HG03432 (cell line): Measurements from ENCODE around the gene KIAA1958.

Source experiments
- ATAC-seq: cut with Tn5 transposase; IDR thresholded peaks from one replicate; pipeline ENCODE4 v1.9.1; 2021; ENCODE audit warnings: mild to moderate bottlenecking, moderate library complexity; ENCODE audit not compliant: unreplicated experiment

The KIAA1958 gene

DNA sequence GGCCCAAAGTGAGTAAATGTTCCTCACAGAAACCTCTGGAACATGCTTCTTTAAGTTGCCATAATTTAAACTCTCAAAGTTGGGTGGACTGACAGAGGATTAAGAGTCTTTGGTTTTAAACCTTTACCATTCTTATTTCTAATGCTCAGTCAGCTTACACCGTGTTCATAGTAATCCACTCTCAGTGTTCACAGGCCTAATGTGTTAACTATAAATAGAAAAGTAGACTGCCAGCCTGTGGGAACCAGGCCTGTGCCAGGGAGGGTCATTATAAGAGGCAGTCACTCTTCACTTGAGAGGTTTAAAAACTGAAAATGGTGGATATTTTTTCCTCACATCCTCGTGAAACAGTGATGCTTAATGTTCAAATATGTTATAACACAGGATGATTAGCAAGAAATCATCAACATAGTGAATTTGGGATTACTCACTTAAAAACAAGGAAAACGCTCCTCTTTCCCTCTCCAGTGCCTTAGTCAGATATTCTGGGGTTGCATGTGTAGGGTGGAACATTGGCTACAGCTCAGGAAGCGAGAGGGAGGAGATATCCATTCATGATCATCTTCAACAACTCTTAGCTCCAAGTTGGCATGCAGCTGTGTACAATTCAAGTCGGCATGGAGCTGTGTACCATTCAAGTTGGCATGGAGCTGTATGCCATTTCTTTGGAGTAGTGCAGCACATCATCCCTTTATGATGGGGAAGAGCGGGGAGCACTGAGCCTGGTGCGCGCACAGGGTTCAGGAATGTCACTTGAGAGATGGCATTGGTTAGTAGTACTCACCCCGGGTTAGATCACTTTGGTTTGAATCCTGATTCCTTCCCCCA, 65.8 kb downstream of the KIAA1958 start:
- ATAC-seq = no peak

DNA sequence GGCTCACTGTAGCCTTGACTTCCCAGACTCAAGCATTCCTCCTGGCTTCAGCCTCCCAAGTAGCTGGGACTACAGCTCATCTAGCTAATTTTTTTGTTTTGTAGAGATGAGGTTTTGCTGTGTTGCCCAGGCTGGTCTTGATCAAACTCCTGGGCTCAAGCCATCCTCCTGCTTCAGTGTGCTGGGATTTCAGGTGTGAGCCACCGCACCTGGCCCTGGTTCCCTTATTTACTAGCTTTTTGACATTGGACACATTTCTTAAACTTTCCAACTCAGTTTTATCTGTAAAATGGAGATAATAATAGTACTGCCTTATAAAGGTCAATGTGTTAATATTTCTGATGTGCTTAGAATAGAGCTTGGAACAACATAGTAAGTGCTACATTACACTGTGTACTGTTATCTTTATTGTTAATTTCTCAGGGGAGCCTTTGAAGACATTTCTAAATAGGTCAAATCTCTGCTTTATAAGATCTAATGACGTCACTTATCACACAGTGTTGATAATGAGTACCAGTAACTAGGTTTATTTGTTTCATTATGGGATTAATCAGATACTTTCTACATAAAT, 66.7 kb downstream of the KIAA1958 start:
- ATAC-seq = no peak

DNA sequence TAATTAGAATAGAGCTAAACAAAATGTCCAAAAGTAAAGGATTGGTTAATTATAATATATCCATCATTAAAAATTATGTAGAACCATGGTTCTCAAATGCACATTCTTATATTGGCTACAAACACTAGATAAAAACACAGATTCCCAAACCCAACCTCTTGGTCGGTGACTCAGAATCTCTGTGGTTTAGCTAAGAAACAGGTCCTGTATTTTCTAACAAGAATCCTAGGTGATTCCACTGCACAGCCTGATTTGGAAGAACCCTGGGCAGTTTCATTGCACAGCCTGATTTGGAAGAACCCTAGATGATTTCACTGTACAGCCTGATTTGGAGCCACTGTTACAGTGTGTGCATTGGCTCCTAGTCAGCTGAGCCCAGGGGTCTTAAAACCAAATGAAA, 67.9 kb downstream of the KIAA1958 start:
- no peak for ATAC-seq

DNA sequence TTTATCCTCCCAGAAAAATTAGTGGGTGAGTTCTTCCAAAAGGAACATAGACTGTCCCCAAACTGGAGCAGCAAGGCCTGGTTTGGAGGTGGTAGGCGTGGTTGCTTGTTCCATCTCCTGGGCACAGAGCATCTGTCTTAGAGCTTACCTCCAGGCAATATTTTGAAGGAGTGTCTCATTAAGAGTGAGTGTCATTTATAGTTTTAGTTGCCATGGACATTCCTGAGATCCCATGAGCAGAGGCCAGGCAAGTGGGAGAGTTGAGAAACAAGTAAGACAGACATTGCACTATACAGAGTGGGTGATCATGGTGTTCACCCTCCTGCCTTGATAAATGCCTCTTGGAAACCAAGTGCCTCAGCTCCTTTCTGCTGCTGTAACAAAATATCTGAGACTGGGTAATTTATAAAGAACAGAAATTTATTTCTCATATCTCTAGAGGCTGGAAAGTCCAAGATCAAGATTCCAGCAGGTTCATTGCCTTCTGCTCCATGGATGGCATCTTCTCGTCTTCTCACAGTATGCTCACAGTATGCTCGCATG, 68.5 kb downstream of the KIAA1958 start:
- no peak for ATAC-seq

DNA sequence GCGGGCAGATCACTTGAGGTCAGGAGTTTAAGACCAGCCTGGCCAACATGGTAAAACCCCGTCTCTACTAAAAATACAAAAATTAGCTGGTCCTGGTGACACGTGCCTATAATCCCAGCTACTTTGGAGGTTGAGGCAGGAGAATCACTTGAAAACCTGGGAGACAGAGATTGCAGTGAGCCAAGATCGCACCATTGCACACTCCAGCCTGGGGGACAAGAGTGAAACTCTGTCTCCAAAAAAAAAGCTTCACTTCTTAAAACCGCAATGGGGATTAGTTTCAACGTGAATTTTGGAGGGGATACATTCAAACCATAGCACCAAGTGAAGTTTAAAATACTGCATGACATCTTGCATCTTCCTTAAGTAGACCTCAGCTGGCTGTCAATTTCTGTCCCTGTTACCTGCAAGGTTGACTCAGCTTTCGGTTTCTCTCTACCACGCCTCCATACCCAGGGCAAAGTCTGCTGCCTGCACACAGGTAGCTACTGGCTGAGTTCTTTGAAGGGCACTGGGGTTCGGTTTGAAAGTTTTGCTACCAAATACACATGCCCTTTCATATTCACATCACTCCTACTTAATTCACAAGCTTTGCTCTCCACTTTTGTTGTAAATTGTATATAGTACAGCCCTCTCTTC, 69.3 kb downstream of the KIAA1958 start:
- no peak for ATAC-seq

DNA sequence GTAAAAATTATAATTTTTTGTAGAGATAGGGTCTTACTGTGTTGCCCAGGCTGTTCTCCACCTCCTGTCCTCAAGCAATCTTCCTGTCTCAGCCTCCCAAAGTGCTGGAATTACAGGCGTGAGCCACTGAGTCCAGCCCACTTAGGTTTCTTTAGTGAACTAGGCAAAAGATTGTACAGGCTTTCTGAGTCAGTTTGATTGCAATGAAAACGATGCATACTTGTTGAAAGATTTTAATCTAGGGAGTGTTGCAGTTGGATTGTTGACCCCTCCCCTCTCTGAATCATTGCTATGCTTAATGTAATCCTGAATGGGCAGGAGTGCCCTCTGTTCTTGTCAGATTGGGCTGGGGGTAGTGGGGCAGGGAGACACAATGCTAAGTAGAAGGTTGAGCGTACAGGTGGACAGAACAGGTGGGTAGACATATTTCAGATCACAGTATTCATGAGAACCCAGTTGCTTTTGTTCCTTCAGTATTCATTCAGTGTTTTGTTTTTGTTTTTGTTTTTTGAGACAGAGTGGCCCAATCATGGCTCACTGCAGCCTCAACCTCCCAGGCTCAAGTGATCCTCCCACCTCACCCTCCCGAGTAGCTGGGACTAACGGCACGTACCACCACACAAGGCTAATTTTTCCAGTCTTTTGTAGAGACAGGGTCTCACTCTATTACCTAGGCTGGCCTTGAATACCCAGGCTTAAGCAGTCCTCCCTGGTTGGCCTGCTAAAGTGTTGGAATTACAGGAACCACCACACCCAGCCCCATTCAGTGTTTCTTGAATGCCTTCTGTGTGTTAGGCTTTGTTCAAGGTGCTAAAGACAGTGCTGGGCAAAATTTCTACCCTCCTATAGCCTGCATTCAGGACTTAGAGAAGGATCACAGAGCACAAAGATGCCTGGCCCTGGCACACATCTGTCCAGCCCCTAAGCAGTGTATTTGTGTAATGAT, 70.1 kb downstream of the KIAA1958 start:
- no peak for ATAC-seq

DNA sequence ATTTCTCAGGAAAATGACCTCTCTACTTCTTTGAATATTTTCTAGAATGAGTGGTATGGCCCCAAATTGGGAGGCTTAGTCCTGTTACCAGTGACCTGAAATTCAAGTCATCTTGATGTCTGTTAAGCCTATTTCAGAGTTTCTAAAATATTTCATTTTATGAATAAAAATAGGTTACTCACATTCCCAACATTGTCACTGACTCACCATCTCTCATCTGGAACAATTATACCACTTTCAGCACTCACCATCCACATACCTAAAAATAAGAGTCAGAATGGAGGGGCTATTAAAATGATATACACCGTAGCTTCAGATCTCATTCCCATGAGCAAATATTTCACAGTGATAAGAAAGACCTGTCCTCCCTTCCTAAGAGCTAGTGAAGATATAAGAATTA, 71.8 kb downstream of the KIAA1958 start:
- ATAC-seq = no peak

DNA sequence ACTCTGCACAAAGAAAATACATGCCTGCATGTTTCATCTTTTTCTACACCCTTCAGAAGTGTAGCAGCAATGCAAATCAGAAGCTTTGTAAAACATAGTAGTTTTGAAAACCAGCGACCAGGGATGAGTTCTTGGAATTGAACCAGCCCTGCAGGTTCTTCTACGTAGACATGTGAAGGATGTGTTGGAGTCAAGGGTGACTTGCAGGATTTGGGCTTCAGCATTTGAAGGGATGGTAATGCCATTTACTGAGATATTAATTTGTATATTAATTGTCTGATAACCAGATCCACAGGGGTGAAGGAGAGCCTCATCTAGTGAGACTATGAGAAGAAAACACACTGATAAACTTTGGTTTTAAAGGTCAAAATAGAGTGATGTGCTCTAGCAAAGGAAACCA, 72.4 kb downstream of the KIAA1958 start:
- ATAC-seq = no peak

DNA sequence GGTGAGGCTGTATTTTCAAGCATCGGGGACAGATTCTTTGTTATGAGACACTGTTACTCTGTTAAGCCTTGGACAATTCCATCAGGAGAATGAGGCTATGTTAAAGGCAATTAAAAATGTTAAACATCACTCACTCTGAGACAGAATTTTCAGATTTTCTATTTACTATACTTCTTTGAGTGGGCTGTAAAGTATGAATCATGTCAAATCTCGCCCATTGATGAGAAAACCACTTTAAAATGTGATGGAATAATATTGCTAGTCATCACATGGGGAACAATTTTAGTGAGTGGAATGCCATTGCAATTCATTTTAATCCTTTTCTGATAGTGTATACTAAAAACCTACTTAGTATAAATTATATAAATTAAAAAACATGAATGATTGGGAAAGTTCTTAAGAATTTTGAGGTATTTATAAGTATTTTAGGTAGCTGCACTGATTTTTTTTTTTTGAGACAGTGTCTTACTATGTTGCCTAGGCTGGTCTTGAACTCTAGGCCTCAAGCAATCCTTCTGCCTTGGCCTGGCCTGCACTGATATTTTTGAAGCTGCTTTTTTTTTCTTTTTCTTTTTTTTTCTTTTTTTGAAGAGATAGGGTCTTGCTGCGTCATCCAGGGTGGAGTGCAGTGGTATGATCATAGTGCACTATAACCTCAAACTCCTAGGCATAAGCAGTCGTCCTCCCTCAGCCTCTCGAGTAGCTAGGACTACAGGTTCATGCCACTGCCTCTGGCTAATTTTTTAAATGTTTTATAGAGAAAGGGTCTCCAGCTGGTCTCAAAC, 73.2 kb downstream of the KIAA1958 start:
- no peak for ATAC-seq

DNA sequence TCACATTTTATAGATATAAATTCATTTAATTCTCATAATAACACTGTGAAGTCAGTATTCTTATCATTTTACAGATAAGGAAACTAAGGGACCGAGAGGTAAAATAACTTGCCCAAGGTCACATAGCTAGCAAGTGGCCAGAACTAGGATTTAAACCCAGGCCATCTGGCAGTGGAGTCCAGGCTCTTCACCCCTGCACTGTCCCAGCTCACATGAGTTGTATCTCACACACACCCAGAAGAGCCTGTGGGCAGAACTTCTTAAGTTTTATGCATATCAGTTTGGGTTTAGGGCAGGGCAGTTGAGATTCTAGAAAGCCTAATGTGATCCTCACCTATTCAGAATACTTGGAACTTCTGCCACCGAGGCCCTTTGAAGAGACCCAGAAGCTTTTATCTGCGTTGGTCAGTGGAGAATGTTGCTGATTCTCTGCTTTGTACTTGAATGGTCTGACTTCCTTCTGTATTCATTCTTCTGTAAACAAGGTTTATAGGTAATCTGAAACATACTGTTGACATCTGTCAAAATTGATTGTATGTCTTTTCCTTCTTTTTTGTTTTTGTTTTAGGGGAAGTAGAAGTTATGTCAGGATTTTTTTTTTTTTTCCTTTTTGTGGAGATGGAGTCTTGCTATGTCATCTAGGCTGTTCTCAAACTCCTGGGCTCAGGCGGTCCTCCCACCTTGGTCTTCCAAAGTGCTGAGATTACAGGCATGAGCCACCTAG, 75.8 kb downstream of the KIAA1958 start:
- no peak for ATAC-seq

DNA sequence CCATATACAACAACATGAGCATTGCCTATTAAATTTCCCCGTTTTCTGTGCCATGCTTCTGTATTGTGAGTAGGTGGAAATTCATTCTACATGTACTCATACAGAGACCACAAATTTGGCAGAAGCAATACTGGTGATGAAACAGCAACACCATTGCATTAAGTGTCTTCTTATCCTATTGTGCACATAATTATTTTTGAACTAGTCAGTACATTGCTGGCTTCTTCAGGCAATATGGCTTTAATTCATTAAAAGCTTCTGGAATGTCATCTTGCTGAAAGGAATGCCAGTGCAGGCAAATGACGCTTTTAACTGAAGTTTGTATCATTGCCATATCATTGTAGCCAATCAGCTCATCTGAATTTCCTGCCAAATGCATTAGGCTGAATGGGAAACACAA, 82.6 kb downstream of the KIAA1958 start:
- no peak for ATAC-seq

DNA sequence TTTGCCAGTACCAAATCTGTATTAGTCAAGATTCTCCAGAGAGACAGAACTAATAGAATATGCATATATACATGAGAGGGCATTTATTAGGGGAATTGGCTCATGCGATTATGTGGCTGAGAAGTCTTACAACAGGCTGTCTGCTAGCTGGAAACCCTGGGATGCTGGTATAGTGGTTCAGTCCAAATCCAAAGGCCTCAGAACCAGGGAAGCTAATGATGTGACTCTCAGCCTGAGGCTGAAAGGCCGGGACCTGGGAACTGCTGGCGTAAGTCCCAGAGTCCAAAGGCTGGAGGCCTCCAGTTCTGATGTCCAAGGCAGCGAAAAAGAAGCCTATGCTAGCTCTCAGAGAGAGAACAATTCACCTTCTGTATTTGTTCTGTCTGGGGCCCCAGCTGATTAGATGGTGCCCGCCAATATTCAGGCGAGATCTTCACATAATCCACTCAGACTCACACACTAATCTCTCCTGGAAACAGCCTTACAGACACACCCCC, 84.1 kb downstream of the KIAA1958 start:
- ATAC-seq = no peak

DNA sequence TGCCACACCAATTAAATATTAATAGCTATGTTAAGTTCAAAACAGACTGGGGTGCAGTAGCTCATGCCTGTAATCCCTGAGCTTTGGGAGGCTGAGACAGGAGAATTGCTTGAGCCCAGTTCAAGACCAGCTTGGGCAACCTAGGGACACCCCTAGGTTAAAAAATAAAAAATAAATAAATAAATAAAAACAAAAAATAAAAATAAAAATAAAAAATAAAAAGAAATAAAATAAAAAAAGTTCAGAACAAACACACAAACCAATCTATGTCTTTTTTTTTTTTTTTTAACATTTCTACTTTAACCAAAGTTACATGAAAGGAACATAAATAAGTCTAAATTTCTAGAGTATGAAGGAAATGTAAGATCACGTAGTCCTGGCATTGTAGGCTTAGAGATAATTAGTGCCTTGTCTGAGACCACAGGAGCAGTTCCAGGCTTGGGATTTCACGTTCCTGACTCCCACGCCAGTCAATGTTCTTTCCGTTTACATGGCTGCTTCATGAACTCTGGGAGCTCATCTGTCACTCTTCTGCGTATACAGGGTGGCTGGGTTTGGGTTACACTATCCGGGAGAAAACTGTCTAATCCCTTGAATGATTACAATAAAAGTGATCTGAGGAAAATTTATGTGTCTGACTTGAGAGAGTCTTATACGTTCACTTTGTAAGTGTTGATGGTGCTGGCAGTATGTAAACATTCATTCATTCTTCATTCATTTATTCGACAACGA, 85.2 kb downstream of the KIAA1958 start:
- ATAC-seq = no peak

DNA sequence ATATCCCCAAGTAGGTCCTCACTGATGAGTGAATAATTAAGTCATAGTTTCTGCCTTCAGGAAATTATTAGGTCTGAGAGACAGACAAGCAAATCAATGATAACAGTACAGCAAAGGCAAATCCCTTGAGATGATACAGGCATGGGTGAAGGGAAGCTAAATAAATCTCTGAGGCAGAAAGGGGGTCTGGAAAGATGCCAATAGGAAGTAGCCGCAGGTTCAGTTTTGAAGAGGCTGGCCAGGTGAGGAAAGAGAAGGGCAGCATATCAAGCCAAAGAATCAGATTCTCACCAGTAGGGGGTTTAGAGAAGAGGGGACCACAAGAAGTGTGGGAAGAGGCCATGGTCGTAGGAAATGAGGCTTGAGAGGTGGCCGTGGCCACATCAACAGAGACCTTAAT, 85.8 kb downstream of the KIAA1958 start:
- ATAC-seq = no peak

DNA sequence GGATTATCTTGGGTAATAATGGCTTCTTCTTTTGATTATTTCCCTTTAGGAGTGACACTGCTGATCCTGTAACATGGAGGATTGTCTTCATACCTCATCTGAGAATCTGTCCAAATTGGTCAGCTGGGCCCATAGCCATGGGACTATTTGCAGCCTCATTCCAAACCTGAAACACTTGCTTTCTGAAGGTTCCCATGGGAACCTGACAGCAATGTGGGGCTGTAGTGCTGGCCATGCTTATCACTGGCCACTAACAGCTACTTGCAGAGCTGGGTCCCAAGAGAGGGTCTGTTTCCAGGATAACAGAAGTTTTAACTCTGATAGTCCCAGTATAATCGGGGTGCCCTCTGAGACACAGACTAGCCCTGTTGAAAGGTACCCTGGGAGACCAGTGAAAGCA, 87.4 kb downstream of the KIAA1958 start:
- no peak for ATAC-seq

DNA sequence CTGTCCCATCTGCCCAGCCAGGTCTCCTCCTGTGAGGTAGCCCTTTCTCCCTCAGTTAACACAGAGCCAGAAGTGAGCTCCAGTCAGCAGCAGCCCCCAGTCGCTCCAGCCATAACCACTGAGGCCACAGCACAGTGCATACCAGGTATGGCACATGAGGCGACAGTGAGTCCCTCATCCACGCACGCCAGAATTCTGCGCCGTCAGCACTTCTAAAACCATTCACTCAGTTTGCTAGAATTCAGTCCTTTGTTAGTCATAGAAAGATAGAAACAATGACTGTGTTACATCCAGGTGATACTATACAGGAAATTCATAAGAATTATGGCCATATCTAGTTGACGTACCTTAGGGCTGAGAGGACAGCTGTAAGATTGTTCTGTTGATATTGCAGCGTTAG, 88.5 kb downstream of the KIAA1958 start:
- ATAC-seq = no peak

DNA sequence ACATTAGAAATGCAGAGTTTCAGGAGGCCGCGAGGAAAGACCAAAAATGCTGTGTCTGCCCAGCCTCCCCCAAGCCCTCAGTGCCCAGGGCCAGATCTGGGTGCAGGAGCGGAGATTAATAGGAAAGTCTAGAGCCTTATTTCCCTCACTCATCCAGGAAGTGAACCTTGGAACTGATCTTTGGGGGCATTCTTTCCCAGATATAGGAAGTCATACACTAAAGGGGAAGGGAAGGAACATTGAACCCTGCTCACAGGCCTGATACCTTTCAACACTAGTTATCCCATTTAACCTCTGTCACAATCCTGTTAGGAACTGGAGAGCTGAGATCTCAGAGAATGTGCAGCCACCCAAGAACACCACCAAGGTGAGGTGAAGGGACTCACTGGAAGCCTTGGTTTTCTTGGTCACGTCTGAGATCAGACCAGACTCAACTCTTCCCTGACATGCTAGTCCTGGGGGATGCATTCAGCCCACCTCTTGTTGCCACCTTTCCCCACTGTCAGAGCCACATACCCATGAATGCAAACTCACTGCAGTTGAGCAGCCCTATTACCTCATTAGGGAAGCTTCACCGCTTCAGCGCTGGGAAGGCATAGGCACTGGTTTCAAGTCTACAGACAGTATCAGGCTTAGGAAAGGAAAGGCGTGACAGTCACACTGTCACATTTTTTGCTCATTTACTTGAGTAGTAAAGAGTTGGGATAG, 95.0 kb downstream of the KIAA1958 start:
- ATAC-seq = no peak
